Brain microvascular endothelial cell (primary cell): Measurements from ENCODE around the gene SEC22C.
A peak's percentile ranks its signal among the peaks of the same experiment; 100 is the strongest.

Experiments used
- DNase-seq: peaks from one replicate; pipeline ENCODE4 v3.0.0-alpha.2; 2020
- H3K27ac ChIP-seq: fragments of 250-450 bp; sonication (Bioruptor Pico); 2 replicates; pipeline ENCODE4 v1.5.1; 2020; ENCODE audit warnings: mild to moderate bottlenecking, moderate library complexity
- H3K27me3 ChIP-seq: fragments of 250-450 bp; sonication (Bioruptor Pico); replicated peaks from 2 replicates; pipeline ENCODE4 v1.5.1; 2020; ENCODE audit warnings: mild to moderate bottlenecking
- H3K36me3 ChIP-seq: fragments of 250-450 bp; sonication (Bioruptor Pico); replicated peaks from 2 replicates; pipeline ENCODE4 v1.5.1; 2020; ENCODE audit warnings: mild to moderate bottlenecking
- H3K4me3 ChIP-seq: 2 replicates; pipeline ENCODE4 v1.5.1; 2011; ENCODE audit warnings: low read depth, mild to moderate bottlenecking, control low read depth, low read length, moderate library complexity
- in situ Hi-C: cut with HindIII; loops from 2 replicates; pipeline ENCODE4 v1.10.0; 2017; ENCODE audit warnings: low sequenced_read_pairs, low pct_ligation_motif_present
- TF ChIP-seq, protein P1 (sequence below): IDR thresholded peaks from 2 replicates; pipeline ENCODE4 v1.5.1; 2011; ENCODE audit warnings: low read depth, mild to moderate bottlenecking, moderate library complexity, low read length, control low read depth, inconsistent platforms; ENCODE audit errors: missing control alignments

The SEC22C gene, protein sequence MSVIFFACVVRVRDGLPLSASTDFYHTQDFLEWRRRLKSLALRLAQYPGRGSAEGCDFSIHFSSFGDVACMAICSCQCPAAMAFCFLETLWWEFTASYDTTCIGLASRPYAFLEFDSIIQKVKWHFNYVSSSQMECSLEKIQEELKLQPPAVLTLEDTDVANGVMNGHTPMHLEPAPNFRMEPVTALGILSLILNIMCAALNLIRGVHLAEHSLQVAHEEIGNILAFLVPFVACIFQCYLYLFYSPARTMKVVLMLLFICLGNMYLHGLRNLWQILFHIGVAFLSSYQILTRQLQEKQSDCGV

DNA sequence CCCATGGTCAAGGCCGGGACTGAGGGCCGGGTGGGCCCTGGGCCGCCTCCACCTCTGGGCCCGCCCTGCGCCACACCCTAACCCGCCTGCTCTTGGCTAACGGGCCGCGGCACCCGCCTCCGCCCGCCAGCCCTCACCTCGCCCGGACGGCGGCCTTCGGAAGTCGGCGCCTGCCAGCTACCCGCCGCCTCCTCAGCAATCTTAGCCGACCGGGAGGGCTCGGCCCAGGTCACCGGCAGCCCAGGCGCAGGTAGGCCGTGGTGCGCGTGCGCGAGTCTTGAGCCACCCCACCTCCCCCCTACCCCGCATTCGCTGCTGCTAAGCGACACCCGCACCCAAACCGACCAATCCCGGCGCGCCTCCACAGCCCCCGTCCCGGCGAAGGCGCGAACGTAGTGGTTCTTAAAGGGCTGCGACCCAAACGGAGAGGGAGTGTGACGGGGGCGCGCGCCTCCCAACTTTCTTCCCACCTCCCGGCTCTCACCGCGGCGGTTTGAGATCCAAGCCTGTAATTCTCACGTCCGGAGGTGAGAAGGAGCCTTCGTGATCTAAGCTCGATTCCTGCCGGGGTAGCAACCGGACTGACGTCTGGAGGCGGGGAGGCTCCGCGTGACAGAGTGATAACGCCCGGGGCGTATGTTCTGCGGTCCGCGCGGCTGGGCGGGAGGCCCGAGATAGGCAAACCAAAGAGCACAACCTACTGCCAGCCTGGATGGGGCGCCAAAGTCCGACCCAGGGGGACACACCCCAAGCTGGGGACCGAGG, at the start of gene SEC22C:
SEC22C (minus strand) TSS at position 259 of the 765 bp plus-strand sequence. CDS start 12,921 bp downstream, outside the sequence.
- Histone ChIP-seq H3K27ac (peak within 1 kb of the TSS; percentile 66), H3K36me3 (peaks cover 3% of the 10 kb centered on the region), H3K27me3 (no peaks in the 10 kb centered on the region), H3K4me3 (peak within 1 kb of the TSS; percentile 84)
- peak; percentile 88 for DNase-seq
- in situ Hi-C loops = no loop called here
- TF ChIP-seq, protein P1, sequence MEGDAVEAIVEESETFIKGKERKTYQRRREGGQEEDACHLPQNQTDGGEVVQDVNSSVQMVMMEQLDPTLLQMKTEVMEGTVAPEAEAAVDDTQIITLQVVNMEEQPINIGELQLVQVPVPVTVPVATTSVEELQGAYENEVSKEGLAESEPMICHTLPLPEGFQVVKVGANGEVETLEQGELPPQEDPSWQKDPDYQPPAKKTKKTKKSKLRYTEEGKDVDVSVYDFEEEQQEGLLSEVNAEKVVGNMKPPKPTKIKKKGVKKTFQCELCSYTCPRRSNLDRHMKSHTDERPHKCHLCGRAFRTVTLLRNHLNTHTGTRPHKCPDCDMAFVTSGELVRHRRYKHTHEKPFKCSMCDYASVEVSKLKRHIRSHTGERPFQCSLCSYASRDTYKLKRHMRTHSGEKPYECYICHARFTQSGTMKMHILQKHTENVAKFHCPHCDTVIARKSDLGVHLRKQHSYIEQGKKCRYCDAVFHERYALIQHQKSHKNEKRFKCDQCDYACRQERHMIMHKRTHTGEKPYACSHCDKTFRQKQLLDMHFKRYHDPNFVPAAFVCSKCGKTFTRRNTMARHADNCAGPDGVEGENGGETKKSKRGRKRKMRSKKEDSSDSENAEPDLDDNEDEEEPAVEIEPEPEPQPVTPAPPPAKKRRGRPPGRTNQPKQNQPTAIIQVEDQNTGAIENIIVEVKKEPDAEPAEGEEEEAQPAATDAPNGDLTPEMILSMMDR = peak; percentile 24

DNA sequence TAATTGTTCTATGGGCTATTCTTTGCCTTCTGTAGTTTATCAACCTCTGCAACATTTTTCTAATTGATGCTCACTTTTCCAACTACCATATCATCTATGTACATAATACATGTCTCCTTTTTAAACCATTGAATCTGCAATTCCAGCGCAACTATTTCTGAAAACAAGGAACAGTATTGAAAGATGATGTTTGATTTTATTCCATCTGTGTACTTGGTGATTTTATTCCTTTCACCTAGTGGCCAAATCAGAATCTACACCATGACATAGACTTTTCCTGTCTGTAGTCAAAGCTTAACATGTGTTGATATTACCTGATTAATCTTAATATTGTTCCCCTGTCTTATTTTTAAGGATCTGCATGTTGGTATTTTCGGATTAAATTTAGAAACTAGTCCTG, 31.7 kb upstream of the SEC22C start:
- Histone ChIP-seq H3K27ac (no peak overlapping the region), H3K27me3 (no peaks in the 10 kb centered on the region), H3K36me3 (peaks cover 10% of the 10 kb centered on the region), H3K4me3 (no peak overlapping the region)
- no peak for DNase-seq
- TF ChIP-seq, protein P1 = peak; percentile 43
- in situ Hi-C loops = no loop called here

DNA sequence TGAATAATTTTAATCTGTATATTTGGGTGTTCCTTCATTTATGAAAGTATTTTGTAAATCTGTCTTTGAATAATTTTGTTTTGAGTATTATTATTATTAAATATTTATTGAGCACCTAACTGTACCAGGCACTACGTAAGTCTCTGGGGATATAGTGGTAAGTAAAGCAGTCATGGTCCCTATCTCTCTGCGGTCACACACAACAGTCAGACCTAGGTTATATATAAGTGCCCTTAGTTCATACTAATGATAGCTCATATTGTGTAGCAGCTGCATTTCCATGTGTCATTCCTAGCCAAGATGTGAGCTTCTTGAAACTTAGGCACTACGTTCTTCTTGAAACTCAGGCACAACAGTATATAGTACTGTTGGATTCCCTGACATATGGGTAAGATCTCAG, 31.2 kb upstream of the SEC22C start:
- no peak overlapping the region for H3K4me3 ChIP-seq
- TF ChIP-seq, protein P1 = no peak
- H3K27ac ChIP-seq = no peak overlapping the region
- no peak for DNase-seq
- H3K27me3 ChIP-seq = no peaks in the 10 kb centered on the region
- peaks cover 12% of the 10 kb centered on the region for H3K36me3 ChIP-seq
- in situ Hi-C loops = no loop called here

DNA sequence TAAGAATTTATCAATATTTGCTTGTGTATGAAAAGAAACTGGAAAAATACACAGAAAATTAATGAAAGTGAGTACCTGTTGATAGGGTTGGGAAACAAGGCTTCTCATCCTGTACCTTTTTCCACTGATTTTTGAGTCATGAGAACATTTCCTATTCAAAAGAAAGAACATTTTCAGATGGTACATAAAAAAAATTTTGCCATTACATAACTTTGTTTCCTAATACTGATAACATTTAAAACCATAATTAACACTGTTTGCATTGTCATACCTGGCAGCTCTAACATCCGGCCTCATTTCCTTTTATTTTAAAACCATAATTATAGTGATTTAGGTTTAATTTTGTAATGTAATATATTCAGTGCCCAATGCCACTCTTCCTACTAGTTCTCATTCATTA, 30.4 kb upstream of the SEC22C start:
- TF ChIP-seq, protein P1 = no peak

DNA sequence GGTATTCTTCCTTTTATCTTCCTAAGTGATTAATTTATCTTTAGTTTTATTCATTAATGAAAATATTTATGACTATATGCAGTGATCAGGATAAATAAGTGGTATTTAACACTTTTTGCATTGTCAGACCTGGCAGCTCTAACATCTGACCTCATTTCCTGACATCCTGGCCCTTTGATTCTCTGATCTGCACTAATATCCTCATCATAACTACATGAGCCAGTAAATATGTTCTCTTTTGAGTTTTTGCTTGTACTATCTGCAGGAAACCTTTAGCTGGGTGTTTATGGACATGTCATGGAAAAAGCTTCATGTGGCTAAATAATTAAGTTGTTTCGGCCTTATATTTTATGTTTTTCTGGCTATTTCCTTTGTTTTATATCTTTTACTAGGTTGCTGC, 29.2 kb upstream of the SEC22C start:
- DNase-seq = no peak
- Histone ChIP-seq H3K36me3 (peaks cover 12% of the 10 kb centered on the region), H3K27ac (no peak overlapping the region), H3K4me3 (no peak overlapping the region), H3K27me3 (no peaks in the 10 kb centered on the region)
- TF ChIP-seq, protein P1 = no peak
- in situ Hi-C loops = no loop called here

More for the DNA sequence above, 30.4 kb upstream of the SEC22C start:
- Histone ChIP-seq H3K27me3 (no peaks in the 10 kb centered on the region), H3K27ac (no peak overlapping the region), H3K36me3 (peaks cover 12% of the 10 kb centered on the region), H3K4me3 (no peak overlapping the region)
- in situ Hi-C loops = no loop called here
- DNase-seq = no peak
